Activated CD4-positive, alpha-beta memory T cell treated with anti-CD3 and anti-CD28 coated beads, Interleukin-2, amount 10 ng/mL, durations not matched to agents 7 days and 5 days (primary cell): ENCODE results near the gene BBS9. TPM values are rescaled to one million over a fixed set of nuclear protein-coding genes. Genes with fewer than 3 reads are reported as not detected.
"Not testable (repeated sequence)": the region's sequence is repeated elsewhere in the genome, so short reads cannot be mapped to it uniquely, and the experiment has no call there.

Experiments used
- CTCF ChIA-PET: fragments of 350-600 bp; sonication (Branson Sonifier 250); formaldehyde crosslinking; loops from one replicate; lab custom pipeline; 2021; ENCODE audit warnings: antibody characterized with exemption, inconsistent platforms; lab: Charles Lee
- POLR2A ChIA-PET: fragments of 350-600 bp; sonication (Branson Sonifier 250); formaldehyde crosslinking; loops from one replicate; lab custom pipeline; 2021; ENCODE audit warnings: antibody characterized with exemption; lab: Charles Lee
- DNase-seq: peaks from one replicate; pipeline ENCODE4 v3.0.0-alpha.2; 2020
- H3K27ac Mint-ChIP-seq: one replicate; pipeline ENCODE4 v1.8.0; 2021; ENCODE audit warnings: mild to moderate bottlenecking, mixed read lengths
- H3K27me3 Mint-ChIP-seq: one replicate; pipeline ENCODE4 v1.8.0; 2021; ENCODE audit warnings: mixed read lengths
- H3K36me3 Mint-ChIP-seq: one replicate; pipeline ENCODE4 v1.8.0; 2021; ENCODE audit warnings: low read depth, mixed read lengths
- H3K4me1 Mint-ChIP-seq: one replicate; pipeline ENCODE4 v1.8.0; 2021; ENCODE audit warnings: mixed read lengths
- H3K4me3 Mint-ChIP-seq: one replicate; pipeline ENCODE4 v1.8.0; 2021; ENCODE audit warnings: mild to moderate bottlenecking, mixed read lengths
- H3K9me3 Mint-ChIP-seq: one replicate; pipeline ENCODE4 v1.8.0; 2021; ENCODE audit warnings: mixed read lengths
- total RNA-seq, 2 experiments: library from RNA; stranded (reverse); gene quantifications; one replicate each; pipeline ENCODE4 v1.2.3, GENCODE V29; 2021

BBS9 gene
- total RNA-seq, 2 experiments from 2014 or later: 13.7 to 14.0 TPM

GRCh38 chr7:33448035-33448434 is 318.7 kb downstream of the BBS9 start:
- peaks cover 3% of the 10 kb centered on the region for H3K9me3 Mint-ChIP-seq
- ChIA-PET POLR2A (no interaction called here), CTCF (no interaction called here)
- DNase-seq: no peak
- H3K27me3 Mint-ChIP-seq: no peaks in the 10 kb centered on the region
- H3K27ac Mint-ChIP-seq: no peak overlapping the region
- peaks cover 3% of the 10 kb centered on the region for H3K4me1 Mint-ChIP-seq
- no peak overlapping the region for H3K4me3 Mint-ChIP-seq
- no peaks in the 10 kb centered on the region for H3K36me3 Mint-ChIP-seq

GRCh38 chr7:33449847-33450246 is 320.5 kb downstream of the BBS9 start:
- DNase-seq: no peak
- peaks cover 3% of the 10 kb centered on the region for H3K4me1 Mint-ChIP-seq
- POLR2A ChIA-PET: no interaction called here
- peaks cover 3% of the 10 kb centered on the region for H3K9me3 Mint-ChIP-seq
- no peaks in the 10 kb centered on the region for H3K36me3 Mint-ChIP-seq
- no peaks in the 10 kb centered on the region for H3K27me3 Mint-ChIP-seq
- no peak overlapping the region for H3K4me3 Mint-ChIP-seq
- no peak overlapping the region for H3K27ac Mint-ChIP-seq
- CTCF ChIA-PET: no interaction called here

- Mint-ChIP-seq H3K9me3 (peaks cover 3% of the 10 kb centered on the region), H3K27ac (no peak overlapping the region), H3K36me3 (no peaks in the 10 kb centered on the region), H3K27me3 (no peaks in the 10 kb centered on the region), H3K4me1 (peaks cover 3% of the 10 kb centered on the region), H3K4me3 (no peak overlapping the region)
- POLR2A ChIA-PET: no interaction called here
- no peak for DNase-seq
- CTCF ChIA-PET: interaction anchor here (0.7 kb wide), 1 partner anchor 8 kb away, joined by 3 read pairs; no protein-coding TSS in a partner anchor
Measured at GRCh38 chr7:33452805-33453502, 323.6 kb downstream of the BBS9 start.

GRCh38 chr7:33457039-33457438 is 327.7 kb downstream of the BBS9 start:
- no peak for DNase-seq
- Mint-ChIP-seq H3K27me3 (no peaks in the 10 kb centered on the region), H3K27ac (no peak overlapping the region), H3K36me3 (no peaks in the 10 kb centered on the region), H3K4me1 (no peaks in the 10 kb centered on the region), H3K4me3 (no peak overlapping the region), H3K9me3 (no peaks in the 10 kb centered on the region)
- POLR2A ChIA-PET: no interaction called here
- CTCF ChIA-PET: no interaction called here

- H3K27me3 Mint-ChIP-seq: no peaks in the 10 kb centered on the region
- H3K4me1 Mint-ChIP-seq: no peaks in the 10 kb centered on the region
- H3K4me3 Mint-ChIP-seq: no peak overlapping the region
- DNase-seq: no peak
- ChIA-PET POLR2A (no interaction called here), CTCF (no interaction called here)
- H3K36me3 Mint-ChIP-seq: no peaks in the 10 kb centered on the region
- H3K9me3 Mint-ChIP-seq: no peaks in the 10 kb centered on the region
- no peak overlapping the region for H3K27ac Mint-ChIP-seq
Measured at GRCh38 chr7:33458581-33458980, 329.2 kb downstream of the BBS9 start.

GRCh38 chr7:33459340-33459751 is 330.0 kb downstream of the BBS9 start:
- no peaks in the 10 kb centered on the region for H3K27me3 Mint-ChIP-seq
- H3K4me3 Mint-ChIP-seq: no peak overlapping the region
- H3K4me1 Mint-ChIP-seq: no peaks in the 10 kb centered on the region
- no peak for DNase-seq
- no peak overlapping the region for H3K27ac Mint-ChIP-seq
- no peaks in the 10 kb centered on the region for H3K36me3 Mint-ChIP-seq
- ChIA-PET CTCF (no interaction called here), POLR2A (no interaction called here)
- H3K9me3 Mint-ChIP-seq: no peaks in the 10 kb centered on the region

GRCh38 chr7:33463131-33463530 is 333.8 kb downstream of the BBS9 start:
- POLR2A ChIA-PET: no interaction called here
- Mint-ChIP-seq H3K4me1 (no peaks in the 10 kb centered on the region), H3K27ac (no peak overlapping the region), H3K27me3 (no peaks in the 10 kb centered on the region), H3K9me3 (no peaks in the 10 kb centered on the region), H3K4me3 (no peak overlapping the region), H3K36me3 (no peaks in the 10 kb centered on the region)
- no peak for DNase-seq
- CTCF ChIA-PET: no interaction called here

GRCh38 chr7:33466203-33466602 is 336.8 kb downstream of the BBS9 start:
- Mint-ChIP-seq H3K9me3 (peaks cover 5% of the 10 kb centered on the region), H3K4me3 (no peak overlapping the region), H3K4me1 (no peaks in the 10 kb centered on the region), H3K27ac (no peak overlapping the region), H3K27me3 (no peaks in the 10 kb centered on the region), H3K36me3 (no peaks in the 10 kb centered on the region)
- DNase-seq: no peak
- ChIA-PET POLR2A (no interaction called here), CTCF (no interaction called here)

- H3K9me3 Mint-ChIP-seq: peaks cover 5% of the 10 kb centered on the region
- CTCF ChIA-PET: no interaction called here
- DNase-seq: no peak
- no peak overlapping the region for H3K27ac Mint-ChIP-seq
- H3K4me3 Mint-ChIP-seq: no peak overlapping the region
- POLR2A ChIA-PET: no interaction called here
- H3K4me1 Mint-ChIP-seq: no peaks in the 10 kb centered on the region
- no peaks in the 10 kb centered on the region for H3K36me3 Mint-ChIP-seq
- no peaks in the 10 kb centered on the region for H3K27me3 Mint-ChIP-seq
Measured at GRCh38 chr7:33471636-33472242, 342.4 kb downstream of the BBS9 start.

- Mint-ChIP-seq H3K27me3 (no peaks in the 10 kb centered on the region), H3K4me1 (no peaks in the 10 kb centered on the region), H3K9me3 (peaks cover 5% of the 10 kb centered on the region), H3K36me3 (no peaks in the 10 kb centered on the region), H3K27ac (no peak overlapping the region), H3K4me3 (no peak overlapping the region)
- ChIA-PET CTCF (no interaction called here), POLR2A (no interaction called here)
- DNase-seq: no peak
Measured at GRCh38 chr7:33472348-33473025, 343.1 kb downstream of the BBS9 start.

- H3K36me3 Mint-ChIP-seq: no peaks in the 10 kb centered on the region
- H3K27me3 Mint-ChIP-seq: no peaks in the 10 kb centered on the region
- H3K4me1 Mint-ChIP-seq: no peaks in the 10 kb centered on the region
- peaks cover 3% of the 10 kb centered on the region for H3K9me3 Mint-ChIP-seq
- ChIA-PET CTCF (no interaction called here), POLR2A (no interaction called here)
- DNase-seq: no peak
- H3K4me3 Mint-ChIP-seq: no peak overlapping the region
- H3K27ac Mint-ChIP-seq: no peak overlapping the region
Measured at GRCh38 chr7:33477719-33478480, 348.5 kb downstream of the BBS9 start.

- H3K27me3 Mint-ChIP-seq, H3K4me1 Mint-ChIP-seq, H3K9me3 Mint-ChIP-seq, H3K27ac Mint-ChIP-seq, POLR2A ChIA-PET, H3K36me3 Mint-ChIP-seq, CTCF ChIA-PET, DNase-seq, H3K4me3 Mint-ChIP-seq: not testable (repeated sequence)
Measured at GRCh38 chr7:33484476-33484875, 355.1 kb downstream of the BBS9 start.
